A549 (cell line): ENCODE data around the gene MIEF1. TPM values are rescaled to one million over a fixed set of nuclear protein-coding genes. Genes with fewer than 3 reads are reported as not detected.

Experiments
- ATAC-seq, 2 experiments: fragments of 200-7000 bp in 1 of 2; fragments of >200 bp in 1 of 2; cut with Nextera tagmentation in 1 of 2; cut with Tn5 transposase in 1 of 2; 3 replicates each; pipeline versions ENCODE4 v1.8.0 to v1.9.1; 2018 to 2020; ENCODE audit warnings: mild to moderate bottlenecking in 1 of 2, moderate library complexity in 1 of 2
- CTCF ChIA-PET: fragments of 300-600 bp; sonication (Branson Sonifier 250); formaldehyde crosslinking; extraction: SDS; loops from one replicate; lab custom pipeline; 2021; ENCODE audit warnings: antibody characterized with exemption, inconsistent platforms; lab: Yijun Ruan, JAX
- POLR2A ChIA-PET: fragments of 350-600 bp; formaldehyde crosslinking; extraction: SDS; loops from one replicate; lab custom pipeline; 2021; ENCODE audit warnings: antibody characterized with exemption, inconsistent platforms; lab: Yijun Ruan, JAX
- DNase-seq, 2 experiments: peaks; one replicate each; pipeline versions ENCODE4 v3.0.0 to v3.0.0-alpha.2; 2011 to 2016; ENCODE audit warnings: low read depth in 1 of 2, low spot score in 1 of 2
- FAIRE-seq: peaks from 2 replicates; lab custom pipeline; 2011; peaks lifted over from hg19 to GRCh38; lab: Jason Lieb, UNC
- H3K27ac ChIP-seq, 2 experiments: fragments of >200 bp; sonication (Bioruptor Twin); formaldehyde crosslinking; 3 replicates each; pipeline ENCODE4 v1.5.1; 2016 to 2017
- H3K4me1 ChIP-seq: fragments of >200 bp; sonication (Bioruptor Twin); formaldehyde crosslinking; 3 replicates; pipeline ENCODE4 v1.6.1; 2016
- H3K4me2 ChIP-seq: fragments of >200 bp; sonication (Bioruptor Twin); formaldehyde crosslinking; 3 replicates; pipeline ENCODE4 v1.6.1; 2016
- H3K4me3 ChIP-seq: fragments of >200 bp; sonication (Bioruptor Twin); formaldehyde crosslinking; 3 replicates; pipeline ENCODE4 v1.5.1; 2016
- H3K9me3 ChIP-seq: fragments of >200 bp; sonication (Bioruptor Twin); formaldehyde crosslinking; 3 replicates; pipeline ENCODE4 v1.6.1; 2016
- BHLHE40 ChIP-seq: IDR thresholded peaks from 2 replicates; pipeline ENCODE4 v1.6.1; 2012; ENCODE audit warnings: low read depth, low read length, inconsistent platforms
- ESRRA ChIP-seq: fragments of 150-350 bp; IDR thresholded peaks from 2 replicates; pipeline ENCODE4 v1.6.1; 2014; ENCODE audit warnings: mild to moderate bottlenecking, low read length, borderline replicate concordance
- FOSB ChIP-seq: fragments of 250-450 bp; sonication (Bioruptor Pico); IDR thresholded peaks from 2 replicates; pipeline ENCODE4 v1.5.0; 2020; ENCODE audit warnings: mild to moderate bottlenecking, moderate library complexity
- FOSL2 ChIP-seq, 2 experiments: fragments of 450-650 bp in 1 of 2; fragments of >200 bp in 1 of 2; sonication (Bioruptor Twin) in 1 of 2; formaldehyde crosslinking; IDR thresholded peaks; 2 replicates each; pipeline versions ENCODE4 v1.5.0 to v1.6.1; 2016 to 2020; ENCODE audit warnings: mild to moderate bottlenecking in 1 of 2, moderate library complexity in 1 of 2
- HDAC2 ChIP-seq: fragments of 200-600 bp; sonication (generic); IDR thresholded peaks from 2 replicates; pipeline ENCODE4 v1.6.1; 2016
- HOXB13 ChIP-seq: fragments of 250-450 bp; sonication (Bioruptor Pico); IDR thresholded peaks from 2 replicates; pipeline ENCODE4 v1.5.0; 2020; ENCODE audit warnings: low read depth, mild to moderate bottlenecking, moderate library complexity
- JUN ChIP-seq, 2 experiments: fragments of >200 bp; sonication (Bioruptor Twin); formaldehyde crosslinking; IDR thresholded peaks; 2 replicates in 1 of 2; 3 replicates in 1 of 2; pipeline ENCODE4 v1.6.1; 2016 to 2017
- JUNB ChIP-seq: fragments of >200 bp; sonication (Bioruptor Twin); formaldehyde crosslinking; IDR thresholded peaks from 2 replicates; pipeline ENCODE4 v1.6.1; 2016
- POLR2AphosphoS2 ChIP-seq: conservative IDR thresholded peaks from 2 replicates; pipeline ENCODE4 v1.6.1; 2012; ENCODE audit warnings: low read length, improper control_type of control experiment, inconsistent platforms
- RAD21 ChIP-seq, 2 experiments: fragments of >200 bp in 1 of 2; sonication (Bioruptor Twin) in 1 of 2; formaldehyde crosslinking in 1 of 2; IDR thresholded peaks in 1 of 2; conservative IDR thresholded peaks in 1 of 2; 2 replicates in 1 of 2; 3 replicates in 1 of 2; pipeline ENCODE4 v1.6.1; 2012 to 2018; ENCODE audit warnings: inconsistent platforms in 1 of 2
- RCOR1 ChIP-seq: fragments of 150-350 bp; IDR thresholded peaks from 2 replicates; pipeline ENCODE4 v1.6.1; 2014; ENCODE audit warnings: antibody characterized with exemption, low read length, low read depth
- TP53 ChIP-seq: fragments of 250-450 bp; sonication (Bioruptor Pico); IDR thresholded peaks from 2 replicates; pipeline ENCODE4 v1.5.0; 2021; ENCODE audit warnings: mild to moderate bottlenecking, moderate library complexity
- ZFP36 ChIP-seq: fragments of 450-650 bp; IDR thresholded peaks from 2 replicates; pipeline ENCODE4 v1.6.1; 2014; ENCODE audit warnings: borderline replicate concordance; ENCODE audit not compliant: partially characterized antibody
- WGBS: methylation state at CpG from one replicate; pipeline ENCODE4 v1.1.6; 2017; ENCODE audit errors: missing lambda C conversion rate; 5-methylcytosine and 5-hydroxymethylcytosine counted together
- polyA plus RNA-seq, 4 experiments: library from polyadenylated mRNA; depleted of rRNA in 3 of 4; stranded (reverse); fragments of >200 nt; fragmentation: RNase III in 1 of 4; extraction: RNeasy Plus Mini Kit Qiagen cat#74134 plus additional on column Dnase treatment in 1 of 4; gene quantifications; 2 replicates in 3 of 4; 3 replicates in 1 of 4; pipeline ENCODE4 v1.2.3, GENCODE V29; 2011 to 2017
- TF ChIP-seq, protein P1 (sequence below): fragments of 250-450 bp; sonication (Bioruptor Pico); IDR thresholded peaks from 2 replicates; pipeline ENCODE4 v1.5.0; 2021; ENCODE audit warnings: mild to moderate bottlenecking, moderate library complexity, borderline replicate concordance
- TF ChIP-seq, protein P2 (sequence below): IDR thresholded peaks from 2 replicates; pipeline ENCODE4 v1.6.1; 2012
- TF ChIP-seq, protein P3 (sequence below): IDR thresholded peaks from 2 replicates; pipeline ENCODE4 v1.6.1; 2012
- TF ChIP-seq, protein P4 (sequence below): fragments of 450-650 bp; IDR thresholded peaks from 2 replicates; pipeline ENCODE4 v1.6.1; 2014; ENCODE audit warnings: antibody characterized with exemption

MIEF1 gene
- polyA plus RNA-seq, 2 of the 4 experiments (the other 2 are of a cell fraction), result 18.8 to 20.5 TPM

DNA sequence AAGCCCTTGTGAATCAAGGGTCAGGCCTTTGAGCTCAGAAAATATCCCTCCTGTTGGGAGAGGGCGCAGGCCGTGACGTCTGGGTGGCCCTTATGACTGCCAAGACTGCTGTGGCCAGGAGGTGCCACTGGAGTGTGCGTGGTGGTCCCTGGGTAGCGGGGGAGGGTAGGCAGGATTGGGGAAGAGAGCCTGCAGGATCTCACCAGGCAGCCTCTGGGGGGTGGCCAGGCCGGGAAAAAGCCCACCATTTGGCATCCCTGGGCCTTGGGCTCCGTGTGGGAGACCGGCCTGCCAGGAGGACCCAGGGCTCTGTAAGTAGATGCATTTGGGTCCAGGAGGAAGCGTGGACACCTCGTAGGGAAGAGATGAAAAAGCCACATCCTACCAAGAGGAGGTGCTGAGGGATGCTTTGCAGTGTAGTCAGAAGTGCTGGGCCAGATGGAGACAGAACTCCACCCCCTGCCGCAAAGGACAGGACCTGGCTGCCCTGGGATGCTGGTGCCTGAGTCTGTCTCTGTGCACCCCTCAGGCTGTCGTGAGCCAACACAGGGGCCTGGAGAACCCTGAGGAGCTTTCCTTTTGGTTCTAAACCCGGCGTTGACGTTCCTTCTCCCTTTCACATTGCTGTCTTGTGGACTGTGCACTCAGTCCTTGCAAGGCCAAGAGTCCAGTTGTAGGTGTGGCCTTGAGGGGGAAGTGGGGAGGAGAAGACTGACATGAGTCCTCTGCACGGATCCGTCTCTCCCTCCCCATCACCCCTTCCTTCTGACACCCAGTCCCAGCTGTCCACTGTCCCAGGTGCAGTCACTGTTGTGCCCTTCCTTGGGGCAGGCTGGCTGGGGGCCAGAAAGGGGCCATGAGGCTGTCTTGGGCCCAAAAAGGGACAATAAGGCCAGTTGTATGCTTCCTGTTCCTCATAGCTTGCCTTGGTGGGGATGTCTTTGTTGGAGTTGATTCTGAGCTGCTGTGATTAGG lies 12.7 kb upstream of the MIEF1 start:
- TF ChIP-seq BHLHE40 (no peak), HDAC2 (no peak), JUN (IDR thresholded peaks at IDR 0.05) (no peak), POLR2AphosphoS2 (no peak), TP53 (no peak), HOXB13 (CRISPR knock-in tag) (no peak), ESRRA (no peak), FOSB (CRISPR knock-in tag) (no peak), JUNB (no peak), ZFP36 (no peak)
- TF ChIP-seq, protein P1, sequence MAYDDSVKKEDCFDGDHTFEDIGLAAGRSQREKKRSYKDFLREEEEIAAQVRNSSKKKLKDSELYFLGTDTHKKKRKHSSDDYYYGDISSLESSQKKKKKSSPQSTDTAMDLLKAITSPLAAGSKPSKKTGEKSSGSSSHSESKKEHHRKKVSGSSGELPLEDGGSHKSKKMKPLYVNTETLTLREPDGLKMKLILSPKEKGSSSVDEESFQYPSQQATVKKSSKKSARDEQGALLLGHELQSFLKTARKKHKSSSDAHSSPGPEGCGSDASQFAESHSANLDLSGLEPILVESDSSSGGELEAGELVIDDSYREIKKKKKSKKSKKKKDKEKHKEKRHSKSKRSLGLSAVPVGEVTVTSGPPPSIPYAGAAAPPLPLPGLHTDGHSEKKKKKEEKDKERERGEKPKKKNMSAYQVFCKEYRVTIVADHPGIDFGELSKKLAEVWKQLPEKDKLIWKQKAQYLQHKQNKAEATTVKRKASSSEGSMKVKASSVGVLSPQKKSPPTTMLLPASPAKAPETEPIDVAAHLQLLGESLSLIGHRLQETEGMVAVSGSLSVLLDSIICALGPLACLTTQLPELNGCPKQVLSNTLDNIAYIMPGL (CRISPR knock-in tag), result no peak
- TF ChIP-seq, protein P2, sequence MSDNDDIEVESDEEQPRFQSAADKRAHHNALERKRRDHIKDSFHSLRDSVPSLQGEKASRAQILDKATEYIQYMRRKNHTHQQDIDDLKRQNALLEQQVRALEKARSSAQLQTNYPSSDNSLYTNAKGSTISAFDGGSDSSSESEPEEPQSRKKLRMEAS, result no peak
- TF ChIP-seq, protein P3, sequence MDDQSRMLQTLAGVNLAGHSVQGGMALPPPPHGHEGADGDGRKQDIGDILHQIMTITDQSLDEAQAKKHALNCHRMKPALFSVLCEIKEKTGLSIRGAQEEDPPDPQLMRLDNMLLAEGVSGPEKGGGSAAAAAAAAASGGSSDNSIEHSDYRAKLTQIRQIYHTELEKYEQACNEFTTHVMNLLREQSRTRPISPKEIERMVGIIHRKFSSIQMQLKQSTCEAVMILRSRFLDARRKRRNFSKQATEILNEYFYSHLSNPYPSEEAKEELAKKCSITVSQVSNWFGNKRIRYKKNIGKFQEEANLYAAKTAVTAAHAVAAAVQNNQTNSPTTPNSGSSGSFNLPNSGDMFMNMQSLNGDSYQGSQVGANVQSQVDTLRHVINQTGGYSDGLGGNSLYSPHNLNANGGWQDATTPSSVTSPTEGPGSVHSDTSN, result no peak
- H3K4me1 ChIP-seq, result no peaks in the 10 kb centered on the region
- 52% methylated on average over 11 of the region's 17 CpGs for WGBS
- ATAC-seq (peak in 1 of 2 experiments; percentile 19; a peak in 3 of 6 replicates), FAIRE-seq (no peak), DNase-seq (no peak)
- ChIA-PET POLR2A (interaction anchor here (1.2 to 1.4 kb wide), 2 partner anchors 13 to 31 kb away, joined by 3 to 4 read pairs; partner anchors contain the start of genes ATF4 and MIEF1), CTCF (interaction anchor here (1.1 to 6.7 kb wide), 5 partner anchors 18 to 536 kb away, joined by 3 to 80 read pairs (median 5); partner anchors contain the start of gene RPS19BP1)
- no peaks in the 10 kb centered on the region for H3K9me3 ChIP-seq
- H3K4me3 ChIP-seq, result no peak overlapping the region
- H3K4me2 ChIP-seq, result no peak overlapping the region
- H3K27ac ChIP-seq, result no peak overlapping the region

DNA sequence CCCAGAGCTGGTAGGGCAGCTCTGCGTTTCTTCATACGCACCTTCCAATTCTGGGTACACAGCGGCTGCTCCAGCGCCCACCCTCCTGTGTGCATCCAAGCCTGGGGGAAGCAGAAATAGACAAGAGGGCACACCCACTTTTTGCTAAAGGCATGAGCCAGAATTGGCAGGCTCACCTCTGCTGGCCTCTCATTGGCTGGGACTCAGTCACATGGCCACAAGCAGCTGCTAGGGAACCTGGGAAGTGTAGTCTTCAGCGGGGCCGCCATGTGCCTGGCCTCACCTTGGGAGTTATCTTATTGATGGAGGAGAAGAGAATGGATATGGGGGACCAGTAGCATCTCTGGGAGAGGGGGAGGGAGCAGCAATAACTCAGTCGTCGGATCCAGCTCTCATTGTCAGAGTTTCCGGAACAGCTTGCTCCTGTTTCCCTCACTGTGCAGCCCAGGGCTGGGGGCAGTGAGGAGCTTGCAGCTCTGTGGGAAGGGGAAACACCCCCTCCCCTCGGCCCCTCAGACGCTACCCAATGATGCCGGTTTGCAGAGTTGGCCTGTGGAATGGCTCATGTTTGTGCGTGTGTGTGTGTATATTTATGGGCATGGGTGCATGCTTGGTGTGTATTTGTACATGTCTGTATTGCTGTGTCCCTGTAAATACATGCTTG lies 11.8 kb upstream of the MIEF1 start:
- CTCF ChIA-PET, result interaction anchor here (1.0 to 6.7 kb wide), 8 partner anchors 17 to 535 kb away, joined by 3 to 80 read pairs (median 4); partner anchors contain the start of gene RPS19BP1
- peak; percentile 74 to 87 for DNase-seq

More for the DNA sequence above, 11.8 kb upstream of the MIEF1 start:
- POLR2A ChIA-PET, result interaction anchor here (1.2 to 1.4 kb wide), 2 partner anchors 12 to 30 kb away, joined by 3 to 4 read pairs; partner anchors contain the start of genes ATF4 and MIEF1
- peak; percentile 88 to 96 for ATAC-seq
- TF ChIP-seq, protein P2, result peak; percentile 48; the same call in 1 of the 2 replicates
- TF ChIP-seq RCOR1 (no peak), FOSL2 (IDR thresholded peaks at IDR 0.05) (no peak), FOSL2 (CRISPR knock-in tag; IDR thresholded peaks at IDR 0.05) (no peak), RAD21 (conservative IDR thresholded peaks at IDR 0.05 in 1 of 2, IDR thresholded peaks at IDR 0.05 in 1 of 2) (no peak)
- TF ChIP-seq, protein P4, sequence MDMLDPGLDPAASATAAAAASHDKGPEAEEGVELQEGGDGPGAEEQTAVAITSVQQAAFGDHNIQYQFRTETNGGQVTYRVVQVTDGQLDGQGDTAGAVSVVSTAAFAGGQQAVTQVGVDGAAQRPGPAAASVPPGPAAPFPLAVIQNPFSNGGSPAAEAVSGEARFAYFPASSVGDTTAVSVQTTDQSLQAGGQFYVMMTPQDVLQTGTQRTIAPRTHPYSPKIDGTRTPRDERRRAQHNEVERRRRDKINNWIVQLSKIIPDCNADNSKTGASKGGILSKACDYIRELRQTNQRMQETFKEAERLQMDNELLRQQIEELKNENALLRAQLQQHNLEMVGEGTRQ, result peak; percentile 89
- TF ChIP-seq, all 56 proteins: peak for 2
- H3K9me3 ChIP-seq, result no peaks in the 10 kb centered on the region
- no peak overlapping the region for H3K4me2 ChIP-seq
- 32% methylated on average over 10 of the region's 13 CpGs for WGBS
- H3K27ac ChIP-seq, result no peak overlapping the region
- peak; percentile 39 for FAIRE-seq
- H3K4me3 ChIP-seq, result no peak overlapping the region
- no peaks in the 10 kb centered on the region for H3K4me1 ChIP-seq
